Measurements from ENCODE around the gene MAF. TPM values are rescaled to one million over a fixed set of nuclear protein-coding genes. Genes with fewer than 3 reads are reported as not detected.

The MAF gene
- total RNA-seq, 1 donor from 2014 or later: 11.5 TPM

- peak; percentile 83 for TF ChIP-seq CTCF (IDR thresholded peaks at IDR 0.05; ENCODE audit: borderline replicate concordance)
- intact Hi-C loops (cut with micrococcal nuclease): loop anchor here (5.0 to 10.0 kb wide), 2 partner anchors 677 to 1100 kb away; no protein-coding TSS in a partner anchor
- no peaks in the 10 kb centered on the region for H3K9me3 ChIP-seq (replicated peaks)
- no peaks in the 10 kb centered on the region for H3K27me3 ChIP-seq (ENCODE audit: low read depth)
- peaks cover 39% of the 10 kb centered on the region for H3K4me1 ChIP-seq
- no peaks in the 10 kb centered on the region for H3K36me3 ChIP-seq
- peak overlapping the region; percentile 95 for H3K27ac ChIP-seq (replicated peaks)
- DNase-seq: peak; percentile 76
- peak overlapping the region; percentile 79 for H3K4me3 ChIP-seq
These were observed 1.5 kb upstream of the MAF start for GRCh38 chr16:79601931-79602627.

- peaks cover 39% of the 10 kb centered on the region for H3K4me1 ChIP-seq
- H3K4me3 ChIP-seq: peak overlapping the region; percentile 79
- TF ChIP-seq CTCF (IDR thresholded peaks at IDR 0.05; ENCODE audit: borderline replicate concordance): no peak
- H3K36me3 ChIP-seq: no peaks in the 10 kb centered on the region
- H3K27me3 ChIP-seq (ENCODE audit: low read depth): no peaks in the 10 kb centered on the region
- DNase-seq: peak; percentile 67
- H3K27ac ChIP-seq (replicated peaks): peak overlapping the region; percentile 95
- intact Hi-C loops (cut with micrococcal nuclease): loop anchor here (5.0 to 10.0 kb wide), 2 partner anchors 677 to 1099 kb away; no protein-coding TSS in a partner anchor
- H3K9me3 ChIP-seq (replicated peaks): no peaks in the 10 kb centered on the region
These were observed 774 bp upstream of the MAF start for GRCh38 chr16:79601092-79601930.

DNA sequence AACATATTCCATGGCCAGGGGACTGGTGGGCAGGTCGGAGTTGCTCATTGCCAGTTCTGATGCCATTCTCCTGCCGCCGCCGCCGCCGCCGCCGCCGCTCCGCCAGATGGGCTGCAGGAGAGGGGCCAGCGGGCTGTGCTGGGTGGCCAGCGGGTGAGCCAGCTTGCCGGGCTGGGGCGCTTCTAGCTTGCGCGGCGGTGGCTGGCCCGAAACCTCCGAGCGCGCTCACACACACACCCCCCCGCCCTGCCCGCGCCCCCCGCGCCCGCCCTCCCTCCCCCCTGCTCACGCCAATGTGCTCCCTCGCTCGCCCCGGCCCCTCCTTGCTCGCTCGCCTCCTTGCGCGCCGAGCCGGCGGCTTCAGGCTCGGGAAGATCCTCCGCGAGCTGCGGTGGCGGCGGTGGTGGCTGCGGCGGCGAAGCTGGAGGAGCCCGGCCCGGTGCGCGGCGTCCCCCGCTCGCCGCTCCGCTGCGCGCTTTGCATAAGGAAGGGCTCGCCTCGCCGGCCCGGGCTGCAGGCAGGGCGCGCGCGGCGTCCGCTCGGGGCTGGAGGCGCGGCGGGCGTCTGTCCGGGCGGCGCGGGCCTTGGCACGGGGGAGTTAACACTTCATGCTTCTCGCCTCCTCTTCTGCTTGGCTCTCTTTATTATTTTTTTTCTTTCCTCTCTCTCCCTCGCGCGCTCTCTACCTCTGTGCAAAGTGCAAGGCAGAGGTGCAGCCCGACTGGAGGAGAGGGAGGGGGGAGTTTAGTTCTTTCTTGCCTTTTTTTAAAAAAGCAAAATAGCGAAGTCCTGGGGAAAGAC, 500 bp downstream of the MAF start:
- Histone ChIP-seq H3K36me3 (no peaks in the 10 kb centered on the region), H3K27me3 (ENCODE audit: low read depth) (no peaks in the 10 kb centered on the region), H3K27ac (replicated peaks) (peak overlapping the region; percentile 95), H3K9me3 (replicated peaks) (no peaks in the 10 kb centered on the region), H3K4me1 (peaks cover 43% of the 10 kb centered on the region), H3K4me3 (peak overlapping the region; percentile 79)
- intact Hi-C loops (cut with micrococcal nuclease): loop anchor here (5.0 to 10.0 kb wide), 3 partner anchors 163 to 1098 kb away; no protein-coding TSS in a partner anchor
- peak; percentile 73 for DNase-seq
- TF ChIP-seq CTCF (IDR thresholded peaks at IDR 0.05; ENCODE audit: borderline replicate concordance): no peak

DNA sequence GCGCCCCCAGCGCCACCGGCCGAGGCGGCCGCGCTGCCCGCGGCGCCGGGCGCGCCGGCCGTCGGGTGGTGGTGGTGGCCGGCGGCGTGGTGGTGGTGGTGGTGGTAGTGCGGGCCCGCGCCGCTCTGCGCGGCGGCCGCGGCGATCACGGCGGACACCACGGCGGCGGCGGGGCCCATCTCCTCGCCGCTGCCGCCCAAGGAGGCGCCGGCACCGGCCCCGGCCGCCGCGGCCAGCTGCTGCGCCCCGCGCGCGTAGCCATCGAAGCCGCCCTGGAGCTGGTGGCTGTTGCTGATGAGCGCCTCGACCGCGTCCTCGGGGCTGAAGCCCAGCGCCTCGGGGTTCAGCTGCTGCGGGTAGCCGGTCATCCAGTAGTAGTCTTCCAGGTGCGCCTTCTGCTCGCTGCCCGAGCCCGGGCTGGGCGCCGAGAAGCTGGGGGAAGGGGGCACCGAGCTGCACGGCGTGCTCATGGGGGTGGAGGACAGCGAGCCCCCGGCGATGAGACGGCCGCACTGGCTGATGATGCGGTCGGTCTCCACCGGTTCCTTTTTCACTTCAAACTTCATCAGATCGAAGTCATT, 1.2 kb downstream of the MAF start:
- intact Hi-C loops (cut with micrococcal nuclease): loop anchor here (5.0 kb wide), 1 partner anchor 162 kb away; no protein-coding TSS in a partner anchor

More for the DNA sequence above, 1.2 kb downstream of the MAF start:
- no peaks in the 10 kb centered on the region for H3K36me3 ChIP-seq
- H3K27ac ChIP-seq (replicated peaks): peak overlapping the region; percentile 95
- H3K9me3 ChIP-seq (replicated peaks): no peaks in the 10 kb centered on the region
- H3K27me3 ChIP-seq (ENCODE audit: low read depth): no peaks in the 10 kb centered on the region
- peak; percentile 29 for DNase-seq
- H3K4me3 ChIP-seq: peak overlapping the region; percentile 79
- H3K4me1 ChIP-seq: peaks cover 50% of the 10 kb centered on the region
- TF ChIP-seq CTCF (IDR thresholded peaks at IDR 0.05; ENCODE audit: borderline replicate concordance): no peak

Measured in left ventricle myocardium inferior (tissue), 1 donor.